Peyer's patch (tissue), 4 donors: Measurements from ENCODE around the gene AHRR.

ENCODE experiments used
- CTCF ChIP-seq, 6 experiments: fragments of 450-650 bp in 4 of 6; fragments of 200-600 bp in 2 of 6; sonication (generic) in 1 of 6; IDR thresholded peaks; one replicate each; pipeline ENCODE4 v1.5.1; 2017 to 2019; ENCODE audit warnings: antibody characterized with exemption in 6 of 6, mild to moderate bottlenecking in 3 of 6, moderate library complexity in 1 of 6
- POLR2A ChIP-seq, 2 donors: fragments of 450-650 bp; IDR thresholded peaks; one replicate each; pipeline ENCODE4 v1.5.1; 2017; ENCODE audit warnings: antibody characterized with exemption in 2 of 2, mild to moderate bottlenecking in 2 of 2, moderate library complexity in 2 of 2

GRCh38 chr5:410911-411517 lies 89.5 kb downstream of the AHRR start:
- TF ChIP-seq POLR2A (IDR thresholded peaks at IDR 0.05) = no peak
- no peak for TF ChIP-seq CTCF (IDR thresholded peaks at IDR 0.05)
